H1 (cell line): ENCODE data around the gene H6PD. TPM values are rescaled to one million over a fixed set of nuclear protein-coding genes. Genes with fewer than 3 reads are reported as not detected.

ENCODE experiments used
- CTCF ChIA-PET: fragments of 300-600 bp; sonication (Branson Sonifier 250); formaldehyde crosslinking; loops from one replicate; lab custom pipeline; 2021; ENCODE audit not compliant: partially characterized antibody; lab: Charles Lee
- POLR2A ChIA-PET: fragments of 300-600 bp; sonication (Branson Sonifier 250); formaldehyde crosslinking; loops from one replicate; lab custom pipeline; 2021; ENCODE audit warnings: inconsistent platforms; ENCODE audit not compliant: partially characterized antibody; lab: Charles Lee
- DNase-seq, 2 experiments: peaks; one replicate each; pipeline versions ENCODE4 v3.0.0 to v3.0.0-alpha.2; 2010 to 2022; ENCODE audit warnings: low spot score in 2 of 2, low read depth in 1 of 2, mixed read lengths in 1 of 2
- FAIRE-seq: peaks from 2 replicates; lab custom pipeline; 2011; peaks lifted over from hg19 to GRCh38; lab: Jason Lieb, UNC
- H2AFZ ChIP-seq: 2 replicates; pipeline ENCODE4 v1.8.1; 2012; ENCODE audit warnings: low read length, inconsistent platforms
- H2AK5ac ChIP-seq: 2 replicates; pipeline ENCODE4 v1.6.1; 2013; ENCODE audit warnings: low read depth, low read length
- H2BK120ac ChIP-seq: replicated peaks from 2 replicates; pipeline ENCODE3; 2013; ENCODE audit warnings: low read depth, low read length, inconsistent platforms
- H2BK12ac ChIP-seq: 2 replicates; pipeline ENCODE4 v1.6.1; 2013; ENCODE audit warnings: low read depth, low read length
- H2BK15ac ChIP-seq: 2 replicates; pipeline ENCODE4 v1.6.1; 2013; ENCODE audit warnings: low read length
- H2BK20ac ChIP-seq: 2 replicates; pipeline ENCODE4 v1.6.1; 2013; ENCODE audit warnings: low read length
- H2BK5ac ChIP-seq: 2 replicates; pipeline ENCODE4 v1.6.1; 2013; ENCODE audit warnings: low read depth, low read length
- H3K14ac ChIP-seq: 2 replicates; pipeline ENCODE4 v1.6.1; 2013; ENCODE audit warnings: inconsistent platforms; ENCODE audit not compliant: insufficient read length
- H3K18ac ChIP-seq: 2 replicates; pipeline ENCODE4 v1.6.1; 2013; ENCODE audit warnings: low read length; ENCODE audit errors: extremely low read depth
- H3K23ac ChIP-seq: 2 replicates; pipeline ENCODE4 v1.6.1; 2013; ENCODE audit warnings: inconsistent platforms; ENCODE audit not compliant: insufficient read length
- H3K23me2 ChIP-seq: 2 replicates; pipeline ENCODE4 v1.6.1; 2013; ENCODE audit warnings: low read depth, low read length
- H3K27ac ChIP-seq: 2 replicates; pipeline ENCODE4 v1.6.1; 2011; ENCODE audit warnings: low read depth, low read length, inconsistent platforms
- H3K27me3 ChIP-seq, 4 experiments: replicated peaks in 1 of 4; 1 replicate in 1 of 4; 2 replicates in 3 of 4; pipeline versions ENCODE4 v1.6.1 to v1.8.1; 2011 to 2013; ENCODE audit warnings: low read length in 3 of 4, mild to moderate bottlenecking in 3 of 4, inconsistent platforms in 2 of 4, mixed read lengths in 2 of 4, moderate library complexity in 1 of 4; ENCODE audit not compliant: control insufficient read depth in 3 of 4, insufficient read depth in 3 of 4; ENCODE audit errors: extremely low read depth in 1 of 4
- H3K36me3 ChIP-seq, 4 experiments: 2 replicates each; pipeline versions ENCODE4 v1.6.1 to v1.8.1; 2011 to 2013; ENCODE audit warnings: mild to moderate bottlenecking in 4 of 4, low read length in 3 of 4, moderate library complexity in 2 of 4, control low read depth in 1 of 4, inconsistent platforms in 1 of 4; ENCODE audit not compliant: insufficient read depth in 4 of 4, control insufficient read depth in 2 of 4
- H3K4ac ChIP-seq: replicated peaks from 2 replicates; pipeline ENCODE3; 2013; ENCODE audit warnings: low read length, low read depth, mixed read lengths, inconsistent platforms; ENCODE audit not compliant: insufficient read length
- H3K4me1 ChIP-seq, 4 experiments: replicated peaks in 1 of 4; 1 replicate in 1 of 4; 2 replicates in 3 of 4; pipeline versions ENCODE4 v1.6.1 to v1.8.1; 2011 to 2013; ENCODE audit warnings: low read length in 3 of 4, inconsistent platforms in 2 of 4, mixed read lengths in 1 of 4; ENCODE audit not compliant: insufficient read depth in 4 of 4, control insufficient read depth in 3 of 4
- H3K4me2 ChIP-seq, 2 experiments: 2 replicates each; pipeline versions ENCODE4 v1.6.1 to v1.8.1; 2011 to 2013; ENCODE audit warnings: low read depth in 2 of 2, low read length in 2 of 2, control low read depth in 1 of 2, inconsistent platforms in 1 of 2, mild to moderate bottlenecking in 1 of 2; ENCODE audit not compliant: insufficient read depth in 1 of 2
- H3K4me3 ChIP-seq, 4 experiments: fragments of 200-600, 300-600 bp in 1 of 4; sonication (generic), shearing (Covaris generic), sonication (Bioruptor Twin) in 1 of 4; 2 replicates each; pipeline versions ENCODE4 v1.5.1 to v1.8.1; 2011 to 2016; ENCODE audit warnings: low read length in 4 of 4, low read depth in 3 of 4, control low read depth in 2 of 4, inconsistent platforms in 2 of 4, mild to moderate bottlenecking in 2 of 4, mixed read lengths in 1 of 4, moderate library complexity in 1 of 4; ENCODE audit not compliant: insufficient read depth in 2 of 4; ENCODE audit errors: extremely low read depth in 1 of 4
- H3K56ac ChIP-seq: replicated peaks from 2 replicates; pipeline ENCODE3; 2013; ENCODE audit warnings: low read depth, mild to moderate bottlenecking, mixed read lengths, low read length, inconsistent platforms; ENCODE audit not compliant: insufficient read length
- H3K79me1 ChIP-seq: 2 replicates; pipeline ENCODE4 v1.6.1; 2013; ENCODE audit warnings: low read depth, low read length, control low read depth
- H3K79me2 ChIP-seq, 2 experiments: 2 replicates each; pipeline versions ENCODE4 v1.6.1 to v1.8.1; 2012 to 2013; ENCODE audit warnings: low read length in 2 of 2, mild to moderate bottlenecking in 2 of 2, inconsistent platforms in 1 of 2; ENCODE audit not compliant: insufficient read depth in 2 of 2, control insufficient read depth in 1 of 2
- H3K9ac ChIP-seq, 4 experiments: replicated peaks in 1 of 4; 1 replicate in 1 of 4; 2 replicates in 3 of 4; pipeline versions ENCODE4 v1.6.1 to v1.8.1; 2011 to 2013; ENCODE audit warnings: low read depth in 3 of 4, low read length in 3 of 4, control low read depth in 2 of 4, mild to moderate bottlenecking in 2 of 4, moderate library complexity in 2 of 4, inconsistent platforms in 1 of 4; ENCODE audit errors: extremely low read depth in 1 of 4
- H3K9me3 ChIP-seq, 2 experiments: 2 replicates each; pipeline versions ENCODE4 v1.6.1 to v1.8.1; 2012 to 2013; ENCODE audit warnings: mild to moderate bottlenecking in 2 of 2, moderate library complexity in 2 of 2, control low read depth in 1 of 2, inconsistent platforms in 1 of 2, low read depth in 1 of 2, low read length in 1 of 2, mixed read lengths in 1 of 2; ENCODE audit not compliant: insufficient read depth in 2 of 2
- H4K20me1 ChIP-seq, 2 experiments: replicated peaks in 1 of 2; 2 replicates each; pipeline versions ENCODE3 to v1.8.1; 2011 to 2013; ENCODE audit warnings: inconsistent platforms in 2 of 2, low read length in 2 of 2, mild to moderate bottlenecking in 1 of 2; ENCODE audit not compliant: insufficient read depth in 2 of 2, control insufficient read depth in 1 of 2
- H4K5ac ChIP-seq: 2 replicates; pipeline ENCODE4 v1.6.1; 2013; ENCODE audit warnings: low read length, low read depth, mixed read lengths, inconsistent platforms; ENCODE audit not compliant: insufficient read length
- H4K8ac ChIP-seq: 2 replicates; pipeline ENCODE4 v1.8.0; 2013; ENCODE audit warnings: mild to moderate bottlenecking, moderate library complexity, low read length, inconsistent platforms; ENCODE audit not compliant: insufficient read depth; ENCODE audit errors: extremely low read depth
- H4K91ac ChIP-seq: replicated peaks from 2 replicates; pipeline ENCODE3; 2013; ENCODE audit warnings: low read length, mixed read lengths, inconsistent platforms; ENCODE audit not compliant: insufficient read length
- BACH1 ChIP-seq: IDR thresholded peaks from 2 replicates; pipeline ENCODE4 v1.6.1; 2012; ENCODE audit warnings: low read length, improper control_type of control experiment
- CREB1 ChIP-seq: IDR thresholded peaks from 2 replicates; pipeline ENCODE4 v1.6.1; 2012; ENCODE audit warnings: inconsistent platforms
- E2F6 ChIP-seq: IDR thresholded peaks from 2 replicates; pipeline ENCODE4 v1.6.1; 2012; ENCODE audit warnings: inconsistent platforms
- EP300 ChIP-seq, 2 experiments: IDR thresholded peaks; 1 replicate in 1 of 2; 2 replicates in 1 of 2; pipeline ENCODE4 v1.6.1; 2011 to 2012; ENCODE audit warnings: low read depth in 2 of 2, low read length in 2 of 2, mild to moderate bottlenecking in 2 of 2, borderline replicate concordance in 1 of 2, inconsistent platforms in 1 of 2, moderate library complexity in 1 of 2
- JUND ChIP-seq: IDR thresholded peaks from 2 replicates; pipeline ENCODE4 v1.6.1; 2011; ENCODE audit warnings: mild to moderate bottlenecking, improper control_type of control experiment, low read length
- MAX ChIP-seq: IDR thresholded peaks from 2 replicates; pipeline ENCODE4 v1.6.1; 2012; ENCODE audit warnings: inconsistent platforms
- NRF1 ChIP-seq: IDR thresholded peaks from 2 replicates; pipeline ENCODE4 v1.6.1; 2011; ENCODE audit warnings: mild to moderate bottlenecking, low read depth, low read length, improper control_type of control experiment
- PHF8 ChIP-seq: fragments of 200-600 bp; sonication (generic); conservative IDR thresholded peaks from 2 replicates; pipeline ENCODE4 v1.7.1; 2012; ENCODE audit warnings: low read depth, mild to moderate bottlenecking, inconsistent platforms, low read length, moderate library complexity
- POLR2A ChIP-seq, 2 experiments: IDR thresholded peaks; 1 replicate in 1 of 2; 2 replicates in 1 of 2; pipeline ENCODE4 v1.6.1; 2011; ENCODE audit warnings: low read depth in 2 of 2, low read length in 2 of 2, mild to moderate bottlenecking in 2 of 2; ENCODE audit errors: control extremely low read depth in 1 of 2
- POU5F1 ChIP-seq: IDR thresholded peaks from 2 replicates; pipeline ENCODE4 v1.6.1; 2011; ENCODE audit warnings: low read depth, mild to moderate bottlenecking, low read length, moderate library complexity
- RFX5 ChIP-seq: IDR thresholded peaks from 2 replicates; pipeline ENCODE4 v1.6.1; 2011; ENCODE audit warnings: low read depth, low read length, improper control_type of control experiment, borderline replicate concordance
- SRF ChIP-seq: IDR thresholded peaks from 2 replicates; pipeline ENCODE4 v1.6.1; 2011; ENCODE audit warnings: mild to moderate bottlenecking, low read depth, low read length, moderate library complexity
- TAF1 ChIP-seq: IDR thresholded peaks from 2 replicates; pipeline ENCODE4 v1.6.1; 2011; ENCODE audit warnings: mild to moderate bottlenecking, low read depth, low read length
- TCF12 ChIP-seq: IDR thresholded peaks from 2 replicates; pipeline ENCODE4 v1.6.1; 2011; ENCODE audit warnings: low read depth, mild to moderate bottlenecking, low read length
- whole genome bisulfite sequencing, 2 experiments: shearing (Covaris generic) in 1 of 2; methylation state at CpG; one replicate each; pipeline versions ENCODE4 v1.1.6 to v1.1.7; 2013 to 2015; ENCODE audit warnings: low lambda C conversion rate in 2 of 2, mixed read lengths in 2 of 2, inconsistent platforms in 1 of 2, low coverage in 1 of 2, missing lambda C conversion rate in 1 of 2; ENCODE audit not compliant: insufficient replicate concordance in 2 of 2, insufficient coverage in 1 of 2, insufficient read length in 1 of 2; ENCODE audit errors: extremely low coverage in 1 of 2, missing lambda C conversion rate in 1 of 2; 5-methylcytosine and 5-hydroxymethylcytosine counted together
- polyA plus RNA-seq, 7 experiments: library from polyadenylated mRNA; depleted of rRNA in 3 of 7; stranded (reverse) in 5 of 7; unstranded in 2 of 7; fragments of >200 nt in 5 of 7; fragments of 200-250 nt in 2 of 7; gene quantifications; 1 replicate in 5 of 7; 2 replicates in 1 of 7; 4 replicates in 1 of 7; pipeline versions ENCODE4 v1.2.1 to v1.2.3, GENCODE V29; 2011 to 2013; ENCODE audit warnings: missing spikeins in 2 of 7, mixed read lengths in 2 of 7
- total RNA-seq: library from RNA; stranded (reverse); fragmentation: NEBNext Ultra II Directional; extraction: Animal tissue kit (Norgen Biotek cat#: 25700); gene quantifications from 2 replicates; pipeline ENCODE4 v1.2.1, GENCODE V29; 2021

The H6PD gene
- total and polyA plus RNA-seq, 2 of the 8 experiments (the other 6 are each of a cell fraction or from before 2014, with no cell fraction given) = 3.6 to 3.8 TPM

DNA sequence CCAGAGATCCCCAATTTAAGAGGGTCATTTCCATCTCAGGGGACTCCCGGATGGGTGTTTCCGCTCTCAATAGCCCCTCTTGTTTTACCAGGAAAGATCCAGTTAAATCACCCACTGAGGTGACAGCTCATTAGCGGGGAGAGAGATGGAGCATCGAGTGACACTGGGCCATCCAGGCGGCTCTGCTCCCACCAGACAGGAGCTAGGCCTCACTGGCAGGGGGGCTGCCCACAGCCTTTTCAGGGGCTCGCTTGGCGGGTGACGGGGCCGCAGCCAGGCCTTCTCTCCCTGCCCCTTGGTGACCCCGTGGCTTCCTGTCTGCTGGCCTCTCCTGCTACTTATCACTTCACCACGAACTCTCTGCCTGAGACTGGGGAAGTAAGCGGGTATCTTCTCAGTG lies 31.4 kb downstream of the H6PD start:
- H2BK12ac ChIP-seq = no peak overlapping the region
- H2BK5ac ChIP-seq = no peak overlapping the region
- H3K23ac ChIP-seq = no peak overlapping the region
- no peak overlapping the region for H3K9ac ChIP-seq
- no peak overlapping the region for H4K91ac ChIP-seq
- H3K56ac ChIP-seq = no peak overlapping the region
- 94% methylated on average over 10 of the region's 12 CpGs; no CpG with 5 or more reads in 1 of the 2 experiments for WGBS, 2 experiments
- no peaks in the 10 kb centered on the region for H3K36me3 ChIP-seq
- H3K18ac ChIP-seq = no peak overlapping the region
- H3K4me3 ChIP-seq = no peak overlapping the region
- POLR2A ChIA-PET = interaction anchor here (0.8 kb wide), 1 partner anchor 13 kb away, joined by 3 read pairs; no protein-coding TSS in a partner anchor
- H3K4me1 ChIP-seq = peaks cover 0 to 4% (median 1%) of the 10 kb centered on the region in 4 experiments; a peak in 5 of 7 replicates
- H3K4ac ChIP-seq = no peak overlapping the region
- H3K4me2 ChIP-seq = no peak overlapping the region
- H4K20me1 ChIP-seq = no peaks in the 10 kb centered on the region
- no peaks in the 10 kb centered on the region for H3K79me1 ChIP-seq
- no peak overlapping the region for H2AK5ac ChIP-seq
- H2BK20ac ChIP-seq = no peak overlapping the region
- CTCF ChIA-PET = interaction anchor here (0.6 to 13.7 kb wide), 14 partner anchors 10 to 280 kb away, joined by 3 to 118 read pairs (median 6); no protein-coding TSS in a partner anchor
- H3K23me2 ChIP-seq = no peaks in the 10 kb centered on the region
- FAIRE-seq = no peak
- no peaks in the 10 kb centered on the region for H3K27me3 ChIP-seq
- H4K8ac ChIP-seq = no peak overlapping the region
- no peak overlapping the region for H2BK120ac ChIP-seq
- no peak for DNase-seq
- H4K5ac ChIP-seq = no peak overlapping the region
- H2BK15ac ChIP-seq = no peak overlapping the region
- H3K27ac ChIP-seq = no peak overlapping the region
- no peak overlapping the region for H2AFZ ChIP-seq
- no peaks in the 10 kb centered on the region for H3K79me2 ChIP-seq
- H3K9me3 ChIP-seq = no peaks in the 10 kb centered on the region
- no peak overlapping the region for H3K14ac ChIP-seq
- TF ChIP-seq RFX5 (no peak), TCF12 (no peak), POLR2A (IDR thresholded peaks at IDR 0.05; ENCODE audit: control extremely low read depth in 1 of 2, low read depth in 2 of 2, low read length in 2 of 2) (no peak), SRF (no peak), TAF1 (no peak), CREB1 (no peak), JUND (no peak), E2F6 (no peak), MAX (no peak), NRF1 (no peak), BACH1 (no peak), PHF8 (no peak), POU5F1 (no peak), EP300 (IDR thresholded peaks at IDR 0.05; ENCODE audit: borderline replicate concordance in 1 of 2, low read depth in 2 of 2, low read length in 2 of 2) (no peak)
